Measurements from ENCODE around the gene GIN1. TPM values are rescaled to one million over a fixed set of nuclear protein-coding genes. Genes with fewer than 3 reads are reported as not detected.
"Not testable (repeated sequence)": the region's sequence is repeated elsewhere in the genome, so short reads cannot be mapped to it uniquely, and the experiment has no call there.

Gene GIN1
- total and polyA plus RNA-seq, 8 donors, result 2.2 to 13.6 (median 4.1) TPM; not detected in 1

DNA sequence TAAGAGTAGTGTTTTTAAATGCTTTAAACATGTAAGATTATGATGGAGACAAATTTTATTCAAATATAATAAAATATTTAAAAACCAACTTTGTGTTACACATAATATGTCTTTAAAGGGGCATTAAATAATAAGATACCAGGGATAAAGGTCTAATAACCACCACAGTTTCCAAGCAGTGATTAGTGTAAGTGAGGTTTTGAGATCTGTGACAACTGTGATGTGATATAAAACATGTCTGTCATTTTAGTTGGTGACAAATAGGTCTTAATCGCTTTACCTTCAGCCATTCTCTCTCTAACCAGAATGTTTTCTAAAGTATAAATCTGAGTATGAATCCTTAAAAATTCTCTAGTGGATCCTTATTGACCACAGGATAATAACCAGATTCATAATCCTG lies 28.3 kb upstream of the GIN1 start:
- no peaks in the 10 kb centered on the region for H3K9me3 ChIP-seq
- no peak overlapping the region for H3K27ac ChIP-seq
- intact Hi-C loops (cut with DNase I; ENCODE audit: low total_unique reads), result no loop called here
- H3K36me3 ChIP-seq, result peaks cover 0 to 49% (median 40%) of the 10 kb centered on the region in 4 donors
- 84 to 98% (median 96%) methylated on average over 1 of the region's 1 CpG for WGBS, 5 donors
- H3K4me1 ChIP-seq, result no peaks in the 10 kb centered on the region
- TF ChIP-seq POLR2AphosphoS5 (IDR thresholded peaks at IDR 0.05) (no peak), EP300 (IDR thresholded peaks at IDR 0.05) (no peak), POLR2A (IDR thresholded peaks at IDR 0.05) (no peak)
- TF ChIP-seq, protein P1, sequence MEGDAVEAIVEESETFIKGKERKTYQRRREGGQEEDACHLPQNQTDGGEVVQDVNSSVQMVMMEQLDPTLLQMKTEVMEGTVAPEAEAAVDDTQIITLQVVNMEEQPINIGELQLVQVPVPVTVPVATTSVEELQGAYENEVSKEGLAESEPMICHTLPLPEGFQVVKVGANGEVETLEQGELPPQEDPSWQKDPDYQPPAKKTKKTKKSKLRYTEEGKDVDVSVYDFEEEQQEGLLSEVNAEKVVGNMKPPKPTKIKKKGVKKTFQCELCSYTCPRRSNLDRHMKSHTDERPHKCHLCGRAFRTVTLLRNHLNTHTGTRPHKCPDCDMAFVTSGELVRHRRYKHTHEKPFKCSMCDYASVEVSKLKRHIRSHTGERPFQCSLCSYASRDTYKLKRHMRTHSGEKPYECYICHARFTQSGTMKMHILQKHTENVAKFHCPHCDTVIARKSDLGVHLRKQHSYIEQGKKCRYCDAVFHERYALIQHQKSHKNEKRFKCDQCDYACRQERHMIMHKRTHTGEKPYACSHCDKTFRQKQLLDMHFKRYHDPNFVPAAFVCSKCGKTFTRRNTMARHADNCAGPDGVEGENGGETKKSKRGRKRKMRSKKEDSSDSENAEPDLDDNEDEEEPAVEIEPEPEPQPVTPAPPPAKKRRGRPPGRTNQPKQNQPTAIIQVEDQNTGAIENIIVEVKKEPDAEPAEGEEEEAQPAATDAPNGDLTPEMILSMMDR (IDR thresholded peaks at IDR 0.05), result no peak
- H3K27me3 ChIP-seq, result no peaks in the 10 kb centered on the region
- no peak for DNase-seq
- no peak overlapping the region for H3K4me3 ChIP-seq

DNA sequence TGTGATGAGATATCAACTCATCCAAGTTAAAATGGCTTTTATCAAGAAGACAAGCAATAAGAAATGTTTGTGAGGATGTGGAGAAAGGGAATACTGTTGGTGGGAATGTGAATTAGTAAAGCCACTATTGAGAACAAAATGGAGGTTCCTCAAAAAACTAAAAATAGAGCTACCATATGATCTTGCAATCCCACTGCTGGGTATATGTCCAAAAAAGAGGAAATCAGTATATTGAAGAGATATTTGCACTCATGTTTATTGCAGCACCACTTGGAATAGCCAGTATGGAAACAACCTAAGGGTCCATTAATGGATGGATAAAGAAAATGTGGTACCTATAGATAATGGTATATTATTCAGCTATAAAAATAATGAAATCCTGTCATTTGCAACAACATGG lies 25.3 kb upstream of the GIN1 start:
- Histone ChIP-seq H3K4me1 (no peaks in the 10 kb centered on the region), H3K27ac (no peak overlapping the region), H3K27me3 (no peaks in the 10 kb centered on the region), H3K9me3 (no peaks in the 10 kb centered on the region), H3K36me3 (peaks cover 0 to 40% (median 37%) of the 10 kb centered on the region in 4 donors), H3K4me3 (no peak overlapping the region)
- intact Hi-C loops (cut with DNase I; ENCODE audit: low total_unique reads), result no loop called here
- no peak for DNase-seq
- TF ChIP-seq EP300 (IDR thresholded peaks at IDR 0.05) (no peak), POLR2AphosphoS5 (IDR thresholded peaks at IDR 0.05) (no peak), POLR2A (IDR thresholded peaks at IDR 0.05) (no peak)
- TF ChIP-seq, protein P1 (IDR thresholded peaks at IDR 0.05), result no peak

DNA sequence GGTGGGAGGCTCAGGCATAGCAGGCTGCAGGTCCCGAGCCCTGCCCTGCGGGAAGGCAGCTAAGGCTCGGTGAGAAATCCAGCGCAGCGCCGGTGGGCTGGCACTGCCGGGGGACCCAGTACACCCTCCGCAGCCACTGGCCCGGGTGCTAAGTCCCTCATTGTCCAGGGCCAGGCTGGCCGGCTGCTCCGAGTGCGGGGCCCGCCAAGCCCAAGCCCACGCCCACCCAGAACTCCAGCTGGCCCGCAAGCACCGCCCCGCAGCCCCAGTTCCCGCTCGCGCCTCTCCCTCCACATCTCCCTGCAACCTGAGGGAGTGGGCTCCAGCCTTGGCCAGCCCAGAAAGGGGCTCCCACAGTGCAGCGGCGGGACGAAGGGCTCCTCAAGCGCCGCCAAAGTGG lies 22.2 kb upstream of the GIN1 start:
- intact Hi-C loops (cut with DNase I; ENCODE audit: low total_unique reads); H3K4me3 ChIP-seq; H3K4me1 ChIP-seq; DNase-seq; H3K27me3 ChIP-seq; H3K27ac ChIP-seq; H3K9me3 ChIP-seq: not testable (repeated sequence)
- H3K36me3 ChIP-seq, result peaks cover 0 to 47% (median 39%) of the 10 kb centered on the region in 4 donors
- 98 to 100% (median 99%) methylated on average over 11 to 25 of the region's 25 CpGs for WGBS, 5 donors

DNA sequence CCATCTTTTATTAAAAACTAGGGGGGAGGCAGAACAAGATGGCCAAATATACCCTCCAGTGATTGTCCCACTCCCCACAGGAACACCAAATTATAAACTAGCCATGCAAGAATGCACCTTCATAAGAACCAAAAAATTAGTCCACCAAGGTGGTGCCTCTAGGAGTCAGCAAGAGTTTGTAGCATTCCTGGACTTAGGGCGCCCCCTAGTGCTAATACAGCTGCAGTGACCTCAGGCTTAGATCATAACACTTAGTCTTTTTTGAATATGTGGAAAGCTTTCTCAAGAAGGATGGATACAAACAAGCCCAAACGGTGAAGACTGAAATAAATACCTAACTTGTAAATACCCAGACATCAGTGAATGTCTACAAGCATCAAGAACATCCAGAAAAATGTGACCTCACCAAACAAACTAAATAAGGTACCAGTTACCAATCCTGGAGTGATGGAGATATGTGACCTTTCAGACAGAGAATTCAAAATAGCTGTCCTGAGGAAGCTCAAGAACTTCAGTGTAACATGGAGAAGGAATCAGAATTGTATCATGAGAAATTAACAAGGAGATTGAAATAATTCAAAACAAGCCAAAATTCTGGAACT lies 19.4 kb upstream of the GIN1 start:
- no peaks in the 10 kb centered on the region for H3K4me1 ChIP-seq
- no peak overlapping the region for H3K4me3 ChIP-seq
- no peak overlapping the region for H3K27ac ChIP-seq
- H3K9me3 ChIP-seq, result no peaks in the 10 kb centered on the region
- peaks cover 0 to 56% (median 55%) of the 10 kb centered on the region in 4 donors for H3K36me3 ChIP-seq
- DNase-seq, result peak; percentile 82 to 89
- intact Hi-C loops (cut with DNase I; ENCODE audit: low total_unique reads), result no loop called here
- WGBS, 5 donors, result 0 to 5% (median 1%) methylated on average over 2 of the region's 2 CpGs
- no peak for TF ChIP-seq POLR2AphosphoS5 (IDR thresholded peaks at IDR 0.05)
- TF ChIP-seq, protein P1 (IDR thresholded peaks at IDR 0.05), result peak in 5 of 7 experiments; percentile 48 to 87 (median 83)
- no peak for TF ChIP-seq EP300 (IDR thresholded peaks at IDR 0.05)
- no peak for TF ChIP-seq POLR2A (IDR thresholded peaks at IDR 0.05)
- no peaks in the 10 kb centered on the region for H3K27me3 ChIP-seq

DNA sequence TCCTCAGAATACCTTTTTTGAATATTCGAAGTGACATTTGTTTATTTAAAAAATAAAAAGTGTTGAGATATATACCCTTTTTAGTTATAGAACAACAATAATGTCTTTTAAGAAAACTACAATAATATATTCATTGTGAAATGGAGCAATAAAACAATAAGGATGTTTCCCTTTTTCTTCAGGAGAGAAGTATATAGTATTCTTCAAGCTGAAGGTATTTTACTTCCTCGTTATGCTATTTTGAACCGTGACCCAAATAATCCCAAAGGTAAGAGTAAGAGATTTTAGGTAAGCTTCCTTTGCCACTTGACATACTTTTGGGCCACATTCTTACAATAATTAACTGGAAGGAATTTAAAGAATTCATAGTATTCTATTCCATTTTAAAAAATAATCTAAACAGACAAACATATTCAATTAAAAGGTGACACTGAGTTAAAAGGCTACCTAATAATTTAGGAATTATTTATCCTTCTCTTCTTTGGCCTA lies 18.3 kb upstream of the GIN1 start:
- no peak overlapping the region for H3K27ac ChIP-seq
- H3K36me3 ChIP-seq, result peaks cover 0 to 56% (median 56%) of the 10 kb centered on the region in 4 donors
- no peak overlapping the region for H3K4me3 ChIP-seq
- no peaks in the 10 kb centered on the region for H3K27me3 ChIP-seq
- H3K9me3 ChIP-seq, result no peaks in the 10 kb centered on the region
- intact Hi-C loops (cut with DNase I; ENCODE audit: low total_unique reads), result no loop called here
- DNase-seq, result no peak
- H3K4me1 ChIP-seq, result peaks cover 0 to 4% (median 0%) of the 10 kb centered on the region in 4 donors
- TF ChIP-seq POLR2AphosphoS5 (IDR thresholded peaks at IDR 0.05) (no peak), POLR2A (IDR thresholded peaks at IDR 0.05) (no peak), EP300 (IDR thresholded peaks at IDR 0.05) (no peak)
- TF ChIP-seq, protein P1 (IDR thresholded peaks at IDR 0.05), result no peak
- 86 to 95% (median 93%) methylated on average over 3 of the region's 3 CpGs for WGBS, 5 donors
